Measurements from ENCODE around the gene MMP19.

DNA sequence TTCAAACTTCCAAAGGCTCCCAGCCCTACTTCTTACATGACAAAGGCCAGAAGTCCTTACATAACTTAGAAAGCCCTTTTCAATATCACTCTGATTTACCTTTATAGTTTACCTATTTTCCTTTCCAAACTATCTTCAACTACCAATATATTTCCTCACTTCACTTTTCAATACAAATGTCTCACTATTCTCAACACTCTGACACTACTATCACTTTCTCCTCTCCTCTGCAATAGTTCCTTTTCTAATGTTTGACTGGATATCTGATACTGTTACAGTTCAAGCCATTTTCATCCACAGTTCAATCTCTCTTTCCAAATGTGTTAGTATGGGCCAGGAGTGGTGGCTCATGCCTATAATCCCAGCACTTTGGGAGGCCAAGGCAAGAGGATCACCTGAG is 28.5 kb downstream of the MMP19 start:
- no peak for TF ChIP-seq POLR2AphosphoS5 (IDR thresholded peaks at IDR 0.05; ENCODE audit: borderline replicate concordance, low read depth, low read length)
- TF ChIP-seq EZH2 (IDR thresholded peaks at IDR 0.05), result no peak
- TF ChIP-seq FOXP2 (optimal IDR thresholded peaks at IDR 0.05; ENCODE audit: control extremely low read depth, extremely low read length, insufficient read depth), result no peak
